HepG2 (cell line): ENCODE measurements around the gene SCAF8.

ENCODE experiments used
- CBX2 ChIP-seq, 2 experiments: fragments of 200-600 bp in 1 of 2; sonication (generic); formaldehyde crosslinking in 1 of 2; IDR thresholded peaks; 2 replicates each; pipeline versions ENCODE4 v1.7.0 to v1.8.1; 2018 to 2022; ENCODE audit warnings: low read depth in 2 of 2, low read length in 1 of 2, mild to moderate bottlenecking in 1 of 2, missing genetic modification reagents in 1 of 2
- CTCF ChIP-seq: sonication (generic); formaldehyde crosslinking; IDR thresholded peaks from 2 replicates; pipeline ENCODE4 v1.5.0; 2020; ENCODE audit warnings: mild to moderate bottlenecking, missing genetic modification reagents, moderate library complexity
- FOXM1 ChIP-seq: sonication (generic); formaldehyde crosslinking; IDR thresholded peaks from 2 replicates; pipeline ENCODE4 v1.5.0; 2020; ENCODE audit warnings: missing genetic modification reagents
- GTF2F1 ChIP-seq: fragments of 150-350 bp; IDR thresholded peaks from 2 replicates; pipeline ENCODE4 v1.6.1; 2014; ENCODE audit warnings: low read length
- PRMT3 ChIP-seq: sonication (generic); formaldehyde crosslinking; IDR thresholded peaks from 2 replicates; pipeline ENCODE4 v1.8.1; 2022; ENCODE audit warnings: low read depth, mild to moderate bottlenecking, moderate library complexity, missing genetic modification reagents, borderline replicate concordance
- RXRA ChIP-seq: sonication (generic); formaldehyde crosslinking; IDR thresholded peaks from 2 replicates; pipeline ENCODE4 v1.5.1; 2020; ENCODE audit warnings: missing genetic modification reagents
- ZNF713 ChIP-seq: sonication (generic); formaldehyde crosslinking; IDR thresholded peaks from 2 replicates; pipeline ENCODE4 v1.4.0; 2020; ENCODE audit warnings: mild to moderate bottlenecking, missing genetic modification reagents
- ZNF792 ChIP-seq: IDR thresholded peaks from 2 replicates; pipeline ENCODE4 v1.6.1; 2016
- ZXDC ChIP-seq: sonication (generic); formaldehyde crosslinking; IDR thresholded peaks from 2 replicates; pipeline ENCODE4 v1.5.0; 2020; ENCODE audit warnings: mild to moderate bottlenecking, missing genetic modification reagents

GRCh38 chr6:154874773-154875592 is 141.8 kb downstream of the SCAF8 start:
- TF ChIP-seq FOXM1, result no peak
- no peak for TF ChIP-seq ZNF792 (CRISPR knock-in tag)
- no peak for TF ChIP-seq CTCF (CRISPR knock-in tag)
- TF ChIP-seq ZNF713, result no peak
- TF ChIP-seq RXRA (CRISPR knock-in tag), result no peak
- TF ChIP-seq PRMT3 (CRISPR knock-in tag), result no peak
- no peak for TF ChIP-seq ZXDC (CRISPR knock-in tag)
- TF ChIP-seq GTF2F1, result no peak
- TF ChIP-seq CBX2 (IDR thresholded peaks at IDR 0.05; ENCODE audit: low read depth, low read length), result no peak
- no peak for TF ChIP-seq CBX2 (CRISPR knock-in tag; IDR thresholded peaks at IDR 0.05; ENCODE audit: low read depth)
